Activated naive CD4-positive, alpha-beta T cell treated with anti-CD3 and anti-CD28 coated beads, Interleukin-2, amount 50 U/mL, for 16 hours (primary cell): ENCODE measurements around the gene RFNG.

Experiments used
- DNase-seq: peaks from one replicate; pipeline ENCODE4 v3.0.0-alpha.2; 2020

Gene RFNG

DNA sequence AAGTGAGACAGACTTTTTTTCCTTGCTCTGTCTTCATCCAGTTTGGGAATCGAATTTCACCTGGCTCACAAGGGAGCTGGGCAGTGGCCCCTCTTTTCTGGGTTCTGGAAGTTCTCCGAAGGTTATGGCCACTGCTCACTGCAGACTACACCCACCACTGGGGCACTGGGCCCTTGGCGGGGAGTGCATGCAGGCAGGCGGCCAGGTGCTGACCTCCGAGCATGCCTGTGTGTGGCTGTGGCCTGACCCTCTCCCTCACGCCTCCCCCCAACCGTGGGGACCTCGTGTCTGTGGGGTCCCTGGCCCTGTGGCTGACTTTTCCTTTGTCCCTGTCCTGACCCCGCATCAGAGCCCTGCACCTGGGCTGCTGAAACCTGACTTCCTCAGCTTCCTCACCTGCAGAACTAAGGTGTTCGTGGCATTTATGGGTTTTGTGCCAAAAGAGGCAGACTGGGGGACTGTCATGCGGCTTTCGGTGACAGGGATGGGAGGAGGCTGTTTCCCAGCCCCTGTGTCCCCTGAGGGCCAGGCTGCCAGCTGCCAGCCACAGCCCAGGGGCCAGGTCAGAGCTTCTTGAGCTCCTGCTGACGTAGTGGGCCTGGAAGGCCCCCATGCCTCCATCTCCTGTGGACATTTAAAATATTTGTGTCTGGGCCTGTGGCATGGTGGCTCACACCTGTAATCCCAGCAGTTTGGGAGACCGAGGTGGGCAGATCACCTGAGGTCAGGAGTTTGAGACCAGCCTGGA, 52.7 kb downstream of the RFNG start:
- no peak for DNase-seq

DNA sequence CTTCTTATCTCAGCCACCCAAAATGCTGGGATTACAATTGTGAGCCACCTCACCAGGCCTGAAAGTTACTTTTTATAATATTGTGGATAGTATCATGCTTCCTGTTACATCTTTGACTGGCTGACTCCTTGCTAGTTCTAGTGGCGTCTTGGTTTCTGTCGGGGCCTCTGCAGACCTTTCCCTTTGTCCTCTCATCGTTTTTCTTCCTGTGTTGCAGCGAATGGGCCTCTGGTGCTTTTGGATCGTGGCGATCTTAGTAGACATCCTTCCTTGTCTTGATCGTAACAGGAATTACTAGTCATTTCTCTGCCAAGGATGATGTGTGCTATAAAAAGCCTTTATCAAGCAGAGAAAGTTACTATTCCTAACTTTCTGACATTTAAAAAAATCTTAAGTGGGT, 53.4 kb downstream of the RFNG start:
- DNase-seq, result no peak
